Measurements from ENCODE around the gene LHCGR.

LHCGR gene

DNA sequence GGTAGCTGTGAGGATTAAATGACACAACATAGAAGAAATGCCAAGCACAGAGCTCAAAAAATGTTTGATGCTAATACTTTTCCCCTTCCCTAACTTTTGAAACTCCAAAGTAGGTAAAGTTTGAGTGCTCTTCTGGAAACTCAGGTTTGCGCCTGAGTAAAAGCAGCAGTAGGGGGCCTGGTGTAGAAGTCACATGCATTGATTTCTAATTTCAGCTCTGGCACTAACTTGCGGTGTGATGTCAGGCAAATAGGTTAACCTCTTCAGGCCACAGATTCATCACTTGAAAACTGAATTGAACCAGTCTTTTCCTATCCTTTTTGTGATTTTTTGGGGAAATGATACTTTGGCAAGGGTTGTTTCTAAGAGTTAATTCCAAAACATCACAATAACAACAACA is 27.2 kb downstream of the LHCGR start:
- TF ChIP-seq, protein P1, sequence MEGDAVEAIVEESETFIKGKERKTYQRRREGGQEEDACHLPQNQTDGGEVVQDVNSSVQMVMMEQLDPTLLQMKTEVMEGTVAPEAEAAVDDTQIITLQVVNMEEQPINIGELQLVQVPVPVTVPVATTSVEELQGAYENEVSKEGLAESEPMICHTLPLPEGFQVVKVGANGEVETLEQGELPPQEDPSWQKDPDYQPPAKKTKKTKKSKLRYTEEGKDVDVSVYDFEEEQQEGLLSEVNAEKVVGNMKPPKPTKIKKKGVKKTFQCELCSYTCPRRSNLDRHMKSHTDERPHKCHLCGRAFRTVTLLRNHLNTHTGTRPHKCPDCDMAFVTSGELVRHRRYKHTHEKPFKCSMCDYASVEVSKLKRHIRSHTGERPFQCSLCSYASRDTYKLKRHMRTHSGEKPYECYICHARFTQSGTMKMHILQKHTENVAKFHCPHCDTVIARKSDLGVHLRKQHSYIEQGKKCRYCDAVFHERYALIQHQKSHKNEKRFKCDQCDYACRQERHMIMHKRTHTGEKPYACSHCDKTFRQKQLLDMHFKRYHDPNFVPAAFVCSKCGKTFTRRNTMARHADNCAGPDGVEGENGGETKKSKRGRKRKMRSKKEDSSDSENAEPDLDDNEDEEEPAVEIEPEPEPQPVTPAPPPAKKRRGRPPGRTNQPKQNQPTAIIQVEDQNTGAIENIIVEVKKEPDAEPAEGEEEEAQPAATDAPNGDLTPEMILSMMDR (IDR thresholded peaks at IDR 0.05; ENCODE audit: insufficient read depth, missing control alignments), result no peak
- FAIRE-seq (no peak), DNase-seq (ENCODE audit: insufficient read length, low spot score) (no peak)

DNA sequence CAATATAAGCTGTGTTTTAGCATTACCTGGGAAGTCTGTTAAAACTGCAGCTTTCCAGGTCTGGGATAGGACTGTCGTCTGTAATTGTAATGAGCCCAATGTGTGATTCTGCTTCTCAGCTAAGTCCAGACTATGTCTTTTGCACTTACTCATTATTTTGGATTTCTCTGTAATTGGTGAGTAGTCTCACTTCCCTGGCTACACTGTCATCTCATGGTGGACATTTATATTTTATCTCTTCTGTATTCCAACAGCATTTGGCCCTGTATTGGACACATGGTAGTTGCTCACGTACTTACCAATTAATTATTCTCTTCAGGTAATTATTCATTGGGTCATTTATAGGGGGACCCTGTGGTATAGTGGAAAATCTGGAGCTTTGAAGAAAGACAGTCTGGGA is 28.0 kb downstream of the LHCGR start:
- TF ChIP-seq, protein P1 (IDR thresholded peaks at IDR 0.05; ENCODE audit: insufficient read depth, missing control alignments), result no peak
- DNase-seq (ENCODE audit: insufficient read length, low spot score), result no peak
- no peak for FAIRE-seq

DNA sequence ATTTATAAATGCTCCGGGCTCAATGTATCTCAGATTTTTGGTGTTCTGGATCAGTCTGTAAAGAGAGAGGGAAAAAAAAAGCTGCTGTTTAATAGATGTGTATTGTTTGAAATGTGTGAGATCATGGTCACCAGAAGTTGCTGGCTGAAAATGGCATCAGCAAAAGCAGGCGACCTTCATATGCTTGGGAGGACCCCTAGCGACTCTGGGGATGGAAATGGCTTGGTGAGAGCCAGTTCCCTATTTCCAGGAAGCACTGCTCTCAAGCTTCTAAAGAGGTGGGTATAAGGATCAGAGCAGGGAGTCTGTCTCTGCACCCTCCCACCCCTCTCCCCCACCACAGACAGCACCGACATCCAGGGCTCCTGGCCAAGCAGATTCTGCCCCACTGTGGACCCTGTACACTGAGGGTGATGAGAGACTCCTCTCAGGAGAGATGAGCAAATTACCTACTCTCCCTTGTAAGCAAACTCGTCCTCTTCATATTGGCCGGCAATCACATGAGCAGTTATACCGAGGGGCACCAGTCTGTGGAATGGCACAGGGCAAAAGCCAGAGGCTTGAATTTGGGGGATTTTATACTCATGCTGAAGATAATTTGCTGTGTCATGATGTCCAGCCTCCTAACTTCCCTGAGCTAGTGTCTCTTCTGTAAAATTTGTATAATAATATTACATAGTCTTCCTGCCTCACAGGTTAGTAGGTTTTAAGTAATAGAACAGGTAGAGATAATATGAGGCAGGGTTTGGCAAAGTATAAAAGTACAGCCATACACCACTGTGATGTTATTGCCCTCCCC is 29.6 kb downstream of the LHCGR start:
- no peak for DNase-seq (ENCODE audit: insufficient read length, low spot score)
- no peak for FAIRE-seq
- TF ChIP-seq, protein P1 (IDR thresholded peaks at IDR 0.05; ENCODE audit: insufficient read depth, missing control alignments), result no peak

DNA sequence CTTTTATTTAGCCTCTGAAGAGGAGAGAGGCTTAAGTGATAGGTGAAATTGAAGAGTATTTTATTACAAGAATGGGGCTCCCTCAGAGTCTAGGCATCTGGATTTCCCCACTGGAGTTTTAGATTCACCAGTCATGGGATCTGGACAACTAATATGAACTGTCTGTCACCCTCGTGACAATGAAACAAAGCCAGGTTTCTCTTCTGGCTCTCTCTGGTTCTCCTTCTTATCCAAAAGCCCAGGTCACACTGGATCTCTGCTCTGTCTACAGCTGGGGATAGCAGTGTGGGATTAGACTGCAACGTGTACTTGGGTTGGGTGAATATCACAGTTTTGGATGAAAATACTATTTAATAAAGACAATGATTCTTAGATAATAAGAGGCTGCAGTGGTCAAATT is 31.2 kb downstream of the LHCGR start:
- no peak for DNase-seq (ENCODE audit: insufficient read length, low spot score)
- TF ChIP-seq, protein P1 (IDR thresholded peaks at IDR 0.05; ENCODE audit: insufficient read depth, missing control alignments), result no peak
- no peak for FAIRE-seq

DNA sequence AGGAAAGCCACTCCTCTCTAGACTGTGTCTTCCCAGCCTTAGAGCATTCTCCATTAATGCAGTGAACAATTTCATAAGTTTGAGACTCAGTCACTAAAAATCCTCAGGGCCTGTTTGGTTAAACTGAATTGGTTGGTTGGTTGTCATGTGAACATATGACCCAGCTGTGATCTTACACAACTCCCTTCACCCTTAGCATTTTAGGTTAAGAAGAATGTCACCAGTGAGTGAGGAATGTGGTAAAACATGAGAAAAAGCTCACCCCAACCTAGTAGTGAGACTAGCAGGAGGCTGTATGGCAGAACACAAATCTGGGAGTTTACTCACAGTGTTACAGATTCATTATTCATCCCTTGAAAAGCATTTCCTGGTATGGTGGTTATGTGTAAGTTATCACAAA is 32.4 kb downstream of the LHCGR start:
- TF ChIP-seq, protein P1 (IDR thresholded peaks at IDR 0.05; ENCODE audit: insufficient read depth, missing control alignments), result no peak
- no peak for FAIRE-seq
- no peak for DNase-seq (ENCODE audit: insufficient read length, low spot score)

DNA sequence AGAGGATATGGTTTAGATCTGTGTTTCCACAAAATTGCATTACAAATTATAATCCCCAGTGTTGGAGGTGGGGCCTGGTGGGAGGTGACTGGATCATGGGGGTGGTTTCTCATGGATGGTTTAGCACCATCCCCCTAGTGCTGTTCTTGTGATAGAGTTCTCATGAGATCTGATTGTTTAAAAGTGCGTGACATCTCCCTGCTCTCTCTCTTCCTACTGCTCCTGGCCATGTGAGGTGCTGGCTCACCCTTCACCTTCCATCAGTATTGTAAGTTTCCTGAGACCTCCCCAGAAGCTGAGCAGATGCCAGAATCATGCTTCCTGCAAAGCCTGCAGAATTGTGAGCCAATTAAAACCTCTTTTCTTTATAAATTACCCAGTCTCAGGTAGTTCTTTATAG is 33.1 kb downstream of the LHCGR start:
- DNase-seq (ENCODE audit: insufficient read length, low spot score), result no peak
- FAIRE-seq, result no peak
- TF ChIP-seq, protein P1 (IDR thresholded peaks at IDR 0.05; ENCODE audit: insufficient read depth, missing control alignments), result no peak

DNA sequence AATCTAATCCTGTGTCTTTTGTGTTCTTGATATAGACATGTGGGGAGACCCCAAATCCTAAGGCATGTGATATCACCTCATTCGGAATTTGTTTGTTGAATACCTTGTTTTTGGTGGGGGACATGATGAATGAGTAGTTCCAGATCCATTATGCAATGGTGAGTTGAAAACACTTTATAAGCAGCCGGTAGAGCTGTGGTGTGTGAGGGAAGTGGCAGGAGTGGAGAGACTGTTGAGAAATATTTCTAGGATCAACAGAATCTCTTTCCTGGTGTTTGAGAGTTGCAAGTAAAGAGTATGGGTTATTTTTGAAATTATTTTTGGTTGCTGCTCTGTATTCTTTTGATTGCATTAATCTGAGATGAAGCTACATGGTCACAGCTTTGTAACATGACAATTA is 34.4 kb downstream of the LHCGR start:
- TF ChIP-seq, protein P1 (IDR thresholded peaks at IDR 0.05; ENCODE audit: insufficient read depth, missing control alignments), result no peak
- FAIRE-seq, result no peak
- DNase-seq (ENCODE audit: insufficient read length, low spot score), result no peak
